ENCODE data around the gene APOF. TPM values are rescaled to one million over a fixed set of nuclear protein-coding genes. Genes with fewer than 3 reads are reported as not detected.

The APOF gene
- total and polyA plus RNA-seq, 9 of the 15 experiments (the other 6 are each of a cell fraction or from before 2014, with no cell fraction given) = 0.09 to 0.15 (median 0.12) TPM; not detected in 5

- TF ChIP-seq MYC (IDR thresholded peaks at IDR 0.05; ENCODE audit: low read depth, low read length) (peak; percentile 43; the same call in 1 of the 2 replicates), MYC (CRISPR knock-in tag; IDR thresholded peaks at IDR 0.05; ENCODE audit: borderline replicate concordance, low read depth) (no peak), ZNF311 (CRISPR knock-in tag; IDR thresholded peaks at IDR 0.05) (no peak), ELK1 (CRISPR knock-in tag; IDR thresholded peaks at IDR 0.05) (no peak), SRF (CRISPR knock-in tag; IDR thresholded peaks at IDR 0.05) (no peak; a peak in 1 of 4 replicates), ZNF212 (CRISPR knock-in tag; IDR thresholded peaks at IDR 0.05) (no peak), ZNF24 (IDR thresholded peaks at IDR 0.05) (no peak), HNRNPH1 (optimal IDR thresholded peaks at IDR 0.05; ENCODE audit: low read depth, low read length) (no peak), CC2D1A (IDR thresholded peaks at IDR 0.05) (peak; percentile 9; the same call in 1 of the 2 replicates), CBFA2T2 (conservative IDR thresholded peaks at IDR 0.05) (no peak), ZEB2 (IDR thresholded peaks at IDR 0.05) (peak; percentile 71; the same call in 1 of the 2 replicates), GTF2F1 (IDR thresholded peaks at IDR 0.05; ENCODE audit: low read depth, low read length) (0 out of 2 replicates have a peak, but pooled peaks have one; percentile 35), MTA1 (IDR thresholded peaks at IDR 0.05; ENCODE audit: borderline replicate concordance) (peak; percentile 78; the same call in 1 of the 2 replicates), ZFP91 (CRISPR knock-in tag; IDR thresholded peaks at IDR 0.05) (no peak), EZH2 (IDR thresholded peaks at IDR 0.05; ENCODE audit: borderline replicate concordance, low read depth, low read length) (no peak), CREB5 (CRISPR knock-in tag; IDR thresholded peaks at IDR 0.05) (no peak; the same call in 1 of the 2 replicates), ZKSCAN3 (CRISPR knock-in tag; IDR thresholded peaks at IDR 0.05) (no peak), NUFIP1 (IDR thresholded peaks at IDR 0.05; ENCODE audit: partially characterized antibody) (no peak), WHSC1 (IDR thresholded peaks at IDR 0.05; ENCODE audit: low read length) (no peak), THAP7 (CRISPR knock-in tag; IDR thresholded peaks at IDR 0.05) (no peak), KAT8 (IDR thresholded peaks at IDR 0.05; ENCODE audit: low read depth) (no peak), TARDBP (IDR thresholded peaks at IDR 0.05) (0 out of 2 replicates have a peak, but pooled peaks have one; percentile 71), MCM3 (IDR thresholded peaks at IDR 0.05) (no peak), ZNF217 (CRISPR knock-in tag; IDR thresholded peaks at IDR 0.05) (no peak), ZNF143 (CRISPR knock-in tag; IDR thresholded peaks at IDR 0.05) (no peak), FOXK1 (CRISPR knock-in tag; IDR thresholded peaks at IDR 0.05; ENCODE audit: borderline replicate concordance) (no peak), GABPA (tag; conservative IDR thresholded peaks at IDR 0.05; ENCODE audit: low read depth) (peak; percentile 92)
These were observed 26.1 kb downstream of the APOF start (continued) for GRCh38 chr12:56336361-56337167.

Measured in K562 (cell line).